Stimulated activated naive CD8-positive, alpha-beta T cell treated with anti-CD3 and anti-CD28 coated beads, Interleukin-15, amount 100 ng/mL, for 72 hours (primary cell): ENCODE measurements around the gene BPIFA1.

ENCODE experiments used
- ATAC-seq: fragments of 150-1000 bp; cut with Tn5 transposase; 2 replicates; pipeline ENCODE4 v1.10.0; 2021; ENCODE audit warnings: mild to moderate bottlenecking, moderate library complexity
- DNase-seq, 2 donors: peaks; one replicate each; pipeline ENCODE4 v3.0.0; 2021 to 2022
- H3K27ac Mint-ChIP-seq, 2 donors: one replicate each; pipeline ENCODE4 v1.8.0; 2022; ENCODE audit warnings: mild to moderate bottlenecking in 2 of 2, mixed read lengths in 2 of 2, moderate library complexity in 2 of 2
- H3K27me3 Mint-ChIP-seq: one replicate; pipeline ENCODE4 v1.8.0; 2022; ENCODE audit warnings: mixed read lengths
- H3K4me1 Mint-ChIP-seq: one replicate; pipeline ENCODE4 v1.8.0; 2022; ENCODE audit warnings: mild to moderate bottlenecking, mixed read lengths
- H3K4me3 Mint-ChIP-seq, 2 donors: one replicate each; pipeline ENCODE4 v1.8.0; 2022; ENCODE audit warnings: mild to moderate bottlenecking in 2 of 2, mixed read lengths in 2 of 2, moderate library complexity in 1 of 2
- H3K9me3 Mint-ChIP-seq, 2 donors: one replicate each; pipeline ENCODE4 v1.8.0; 2022; ENCODE audit warnings: mixed read lengths in 2 of 2

Gene BPIFA1

GRCh38 chr20:33257237-33257636, 21.4 kb downstream of the BPIFA1 start:
- Mint-ChIP-seq H3K27me3 (peaks cover 13% of the 10 kb centered on the region), H3K4me3 (no peak overlapping the region), H3K9me3 (peaks cover 0 to 4% of the 10 kb centered on the region in 2 donors), H3K27ac (no peak overlapping the region), H3K4me1 (peaks cover 4% of the 10 kb centered on the region)
- no peak for ATAC-seq
- no peak for DNase-seq

- Mint-ChIP-seq H3K27me3 (peaks cover 17% of the 10 kb centered on the region), H3K4me1 (peaks cover 5% of the 10 kb centered on the region), H3K4me3 (no peak overlapping the region), H3K27ac (no peak overlapping the region), H3K9me3 (peaks cover 0 to 2% of the 10 kb centered on the region in 2 donors)
- ATAC-seq = no peak
- DNase-seq = no peak
These were observed 23.6 kb downstream of the BPIFA1 start for GRCh38 chr20:33259371-33259770.

- ATAC-seq (no peak), DNase-seq (no peak)
- H3K9me3 Mint-ChIP-seq = no peaks in the 10 kb centered on the region
- H3K27me3 Mint-ChIP-seq = peaks cover 17% of the 10 kb centered on the region
- no peak overlapping the region for H3K27ac Mint-ChIP-seq
- no peak overlapping the region for H3K4me3 Mint-ChIP-seq
- peaks cover 5% of the 10 kb centered on the region for H3K4me1 Mint-ChIP-seq
These were observed 25.7 kb downstream of the BPIFA1 start for GRCh38 chr20:33261465-33261864.

GRCh38 chr20:33262658-33263065, 26.9 kb downstream of the BPIFA1 start:
- no peaks in the 10 kb centered on the region for H3K9me3 Mint-ChIP-seq
- no peak for ATAC-seq
- no peak for DNase-seq
- H3K27me3 Mint-ChIP-seq = peaks cover 20% of the 10 kb centered on the region
- H3K4me3 Mint-ChIP-seq = no peak overlapping the region
- H3K27ac Mint-ChIP-seq = no peak overlapping the region
- H3K4me1 Mint-ChIP-seq = peaks cover 5% of the 10 kb centered on the region

GRCh38 chr20:33263784-33264183, 28.0 kb downstream of the BPIFA1 start:
- no peaks in the 10 kb centered on the region for H3K9me3 Mint-ChIP-seq
- DNase-seq (no peak), ATAC-seq (no peak)
- no peak overlapping the region for H3K4me3 Mint-ChIP-seq
- H3K4me1 Mint-ChIP-seq = peaks cover 5% of the 10 kb centered on the region
- peaks cover 28% of the 10 kb centered on the region for H3K27me3 Mint-ChIP-seq
- no peak overlapping the region for H3K27ac Mint-ChIP-seq

GRCh38 chr20:33267701-33268100, 31.9 kb downstream of the BPIFA1 start:
- Mint-ChIP-seq H3K4me1 (no peaks in the 10 kb centered on the region), H3K9me3 (no peaks in the 10 kb centered on the region), H3K4me3 (no peak overlapping the region), H3K27me3 (peaks cover 26% of the 10 kb centered on the region), H3K27ac (peak overlapping the region in 1 of 2 donors; percentile 90)
- DNase-seq (no peak), ATAC-seq (no peak)

- ATAC-seq (no peak), DNase-seq (no peak)
- Mint-ChIP-seq H3K27me3 (peaks cover 27% of the 10 kb centered on the region), H3K4me3 (no peak overlapping the region), H3K9me3 (no peaks in the 10 kb centered on the region), H3K27ac (no peak overlapping the region), H3K4me1 (no peaks in the 10 kb centered on the region)
These were observed 36.5 kb downstream of the BPIFA1 start for GRCh38 chr20:33272155-33272873.

- H3K4me1 Mint-ChIP-seq = no peaks in the 10 kb centered on the region
- DNase-seq (no peak), ATAC-seq (peak; percentile 57)
- no peak overlapping the region for H3K27ac Mint-ChIP-seq
- no peak overlapping the region for H3K4me3 Mint-ChIP-seq
- peaks cover 26% of the 10 kb centered on the region for H3K27me3 Mint-ChIP-seq
- no peaks in the 10 kb centered on the region for H3K9me3 Mint-ChIP-seq
These were observed 37.5 kb downstream of the BPIFA1 start for GRCh38 chr20:33273117-33273851.

- H3K27me3 Mint-ChIP-seq = peaks cover 22% of the 10 kb centered on the region
These were observed 39.4 kb downstream of the BPIFA1 start for GRCh38 chr20:33275215-33275614.

GRCh38 chr20:33275871-33276270, 40.1 kb downstream of the BPIFA1 start:
- Mint-ChIP-seq H3K27ac (peak overlapping the region in 1 of 2 donors; percentile 39), H3K27me3 (peaks cover 16% of the 10 kb centered on the region)

More at GRCh38 chr20:33275215-33275614, 39.4 kb downstream of the BPIFA1 start:
- no peak for DNase-seq
- Mint-ChIP-seq H3K4me3 (no peak overlapping the region), H3K4me1 (no peaks in the 10 kb centered on the region), H3K27ac (no peak overlapping the region), H3K9me3 (no peaks in the 10 kb centered on the region)
- no peak for ATAC-seq

GRCh38 chr20:33276303-33277113, 40.7 kb downstream of the BPIFA1 start:
- DNase-seq (no peak), ATAC-seq (no peak)
- Mint-ChIP-seq H3K9me3 (no peaks in the 10 kb centered on the region), H3K4me3 (no peak overlapping the region), H3K27me3 (peaks cover 10% of the 10 kb centered on the region), H3K4me1 (no peaks in the 10 kb centered on the region), H3K27ac (peak overlapping the region; percentile 28 to 90)

More at GRCh38 chr20:33275871-33276270, 40.1 kb downstream of the BPIFA1 start:
- H3K4me3 Mint-ChIP-seq = no peak overlapping the region
- no peaks in the 10 kb centered on the region for H3K9me3 Mint-ChIP-seq
- H3K4me1 Mint-ChIP-seq = no peaks in the 10 kb centered on the region
- ATAC-seq = no peak
- DNase-seq = no peak

GRCh38 chr20:33277471-33278441, 42.0 kb downstream of the BPIFA1 start:
- Mint-ChIP-seq H3K4me1 (no peaks in the 10 kb centered on the region), H3K4me3 (no peak overlapping the region), H3K9me3 (no peaks in the 10 kb centered on the region), H3K27ac (no peak overlapping the region), H3K27me3 (peaks cover 9% of the 10 kb centered on the region)
- no peak for ATAC-seq
- DNase-seq = no peak

GRCh38 chr20:33278700-33279099, 42.9 kb downstream of the BPIFA1 start:
- Mint-ChIP-seq H3K9me3 (no peaks in the 10 kb centered on the region), H3K4me1 (no peaks in the 10 kb centered on the region), H3K4me3 (no peak overlapping the region), H3K27me3 (peaks cover 9% of the 10 kb centered on the region), H3K27ac (no peak overlapping the region)
- no peak for DNase-seq
- ATAC-seq = no peak

GRCh38 chr20:33279261-33279910, 43.6 kb downstream of the BPIFA1 start:
- DNase-seq (no peak), ATAC-seq (no peak)
- Mint-ChIP-seq H3K27ac (no peak overlapping the region), H3K4me1 (no peaks in the 10 kb centered on the region), H3K27me3 (peaks cover 9% of the 10 kb centered on the region), H3K4me3 (no peak overlapping the region), H3K9me3 (no peaks in the 10 kb centered on the region)
